Astrocyte (in vitro differentiated cells and primary cell): ENCODE results near the gene F10. TPM values are rescaled to one million over a fixed set of nuclear protein-coding genes. Genes with fewer than 3 reads are reported as not detected.
"Not testable (repeated sequence)": the region's sequence is repeated elsewhere in the genome, so short reads cannot be mapped to it uniquely, and the experiment has no call there.

Experiments
- DNase-seq: peaks from one replicate; pipeline ENCODE4 v3.0.0-alpha.2; 2010; ENCODE audit warnings: low read depth
- FAIRE-seq: peaks from 2 replicates; lab custom pipeline; 2011; peaks lifted over from hg19 to GRCh38; lab: Jason Lieb, UNC
- H2AFZ ChIP-seq: 2 replicates; pipeline ENCODE4 v1.6.0; 2012; ENCODE audit warnings: low read depth, low read length, inconsistent platforms
- H3K27ac ChIP-seq: 2 replicates; pipeline ENCODE4 v1.5.1; 2011; ENCODE audit warnings: low read depth, low read length, inconsistent platforms
- H3K27me3 ChIP-seq: 2 replicates; pipeline ENCODE4 v1.6.0; 2011; ENCODE audit warnings: low read length, inconsistent platforms; ENCODE audit not compliant: insufficient read depth
- H3K36me3 ChIP-seq: 2 replicates; pipeline ENCODE4 v1.5.1; 2011; ENCODE audit warnings: low read length, inconsistent platforms; ENCODE audit not compliant: insufficient read depth
- H3K4me1 ChIP-seq: 2 replicates; pipeline ENCODE4 v1.5.1; 2011; ENCODE audit warnings: low read length, inconsistent platforms; ENCODE audit not compliant: insufficient read depth
- H3K4me2 ChIP-seq: 2 replicates; pipeline ENCODE4 v1.6.0; 2012; ENCODE audit warnings: low read length, inconsistent platforms
- H3K4me3 ChIP-seq: 2 replicates; pipeline ENCODE4 v1.5.1; 2011; ENCODE audit warnings: low read depth, mild to moderate bottlenecking, low read length, inconsistent platforms; ENCODE audit not compliant: insufficient read depth
- H3K79me2 ChIP-seq: 2 replicates; pipeline ENCODE4 v1.6.0; 2012; ENCODE audit warnings: mild to moderate bottlenecking, low read length, inconsistent platforms; ENCODE audit not compliant: insufficient read depth
- H3K9ac ChIP-seq: 2 replicates; pipeline ENCODE4 v1.6.0; 2012; ENCODE audit warnings: mild to moderate bottlenecking, low read length, inconsistent platforms
- H3K9me3 ChIP-seq: 2 replicates; pipeline ENCODE4 v1.5.1; 2012; ENCODE audit warnings: low read depth, mild to moderate bottlenecking, low read length, inconsistent platforms; ENCODE audit not compliant: insufficient read depth
- H4K20me1 ChIP-seq: 2 replicates; pipeline ENCODE4 v1.6.0; 2012; ENCODE audit warnings: low read length, inconsistent platforms; ENCODE audit not compliant: insufficient read depth
- H3K27ac Mint-ChIP-seq: one replicate; pipeline ENCODE4 v1.8.0; 2021; ENCODE audit warnings: mild to moderate bottlenecking, mixed read lengths; ENCODE audit not compliant: unreplicated experiment
- H3K27me3 Mint-ChIP-seq: one replicate; pipeline ENCODE4 v1.8.0; 2021; ENCODE audit warnings: low read depth, mixed read lengths; ENCODE audit not compliant: unreplicated experiment
- H3K36me3 Mint-ChIP-seq: one replicate; pipeline ENCODE4 v1.8.0; 2021; ENCODE audit warnings: low read depth, mixed read lengths; ENCODE audit not compliant: unreplicated experiment
- H3K4me1 Mint-ChIP-seq: one replicate; pipeline ENCODE4 v1.8.0; 2021; ENCODE audit warnings: low read depth, mixed read lengths; ENCODE audit not compliant: unreplicated experiment
- H3K4me3 Mint-ChIP-seq: one replicate; pipeline ENCODE4 v1.8.0; 2021; ENCODE audit warnings: mild to moderate bottlenecking, moderate library complexity, mixed read lengths; ENCODE audit not compliant: unreplicated experiment
- H3K9me3 Mint-ChIP-seq: one replicate; pipeline ENCODE4 v1.8.0; 2021; ENCODE audit warnings: mild to moderate bottlenecking, mixed read lengths; ENCODE audit not compliant: unreplicated experiment
- EZH2 ChIP-seq: IDR thresholded peaks from 2 replicates; pipeline ENCODE4 v1.6.1; 2012; ENCODE audit warnings: mild to moderate bottlenecking, low read length, inconsistent platforms; ENCODE audit not compliant: insufficient read depth
- total RNA-seq: library from RNA; stranded (reverse); gene quantifications from 2 replicates; pipeline ENCODE4 v1.2.1, GENCODE V29; 2021
- TF ChIP-seq, protein P1 (sequence below): IDR thresholded peaks from 2 replicates; pipeline ENCODE4 v1.5.1; 2011; ENCODE audit warnings: low read depth, mild to moderate bottlenecking, inconsistent platforms, low read length, moderate library complexity; ENCODE audit not compliant: insufficient read depth

F10 gene
- total RNA-seq, 1 donor from 2014 or later, result 0.45 TPM

DNA sequence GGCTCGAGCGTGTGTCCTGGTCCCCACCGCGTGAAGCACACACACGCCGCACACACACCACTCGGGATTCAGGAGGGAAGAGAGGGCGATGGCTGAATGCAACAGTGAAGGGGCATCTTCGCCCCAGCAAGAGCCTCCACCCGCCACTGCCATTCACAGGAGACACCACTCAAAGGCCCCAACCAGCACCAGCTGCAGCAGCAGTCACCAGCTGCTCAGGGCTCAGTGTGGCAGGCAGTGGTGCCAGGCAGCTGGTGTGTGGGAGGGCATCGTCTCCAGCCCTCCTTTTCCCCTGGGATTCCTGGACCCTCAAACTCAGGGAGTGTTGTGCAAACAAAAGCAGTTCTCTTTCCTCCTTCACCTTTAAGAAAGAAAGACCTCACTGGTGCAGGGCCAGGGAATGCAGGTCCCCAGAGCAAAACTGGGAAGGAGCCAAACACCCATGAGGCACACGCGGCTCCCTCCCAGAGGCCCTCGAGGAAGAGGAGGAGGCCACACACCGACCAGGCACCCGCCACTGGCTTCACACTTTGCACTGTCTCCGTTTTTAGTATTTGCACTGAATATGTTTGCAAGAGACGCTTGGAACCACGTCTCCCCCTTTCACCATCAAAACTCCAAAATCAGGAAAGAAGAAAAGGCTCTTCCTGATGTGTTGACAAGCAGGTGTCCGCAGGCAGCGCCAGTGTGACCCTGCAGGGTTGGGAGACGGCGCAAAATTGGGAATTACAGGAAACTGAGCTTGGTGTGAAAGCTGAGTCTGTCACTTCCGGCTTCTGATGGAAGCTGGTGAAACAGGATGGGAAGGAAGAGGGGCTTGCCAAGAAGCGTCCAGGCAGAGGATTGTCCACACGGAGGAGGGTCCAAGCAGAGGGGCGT, 43.5 kb upstream of the F10 start:
- Histone ChIP-seq H3K4me3 (no peak overlapping the region), H3K4me1 (no peaks in the 10 kb centered on the region), H3K4me2 (no peak overlapping the region), H3K27ac (no peak overlapping the region), H3K9me3 (no peaks in the 10 kb centered on the region), H4K20me1 (no peaks in the 10 kb centered on the region), H3K36me3 (no peaks in the 10 kb centered on the region), H3K79me2 (no peaks in the 10 kb centered on the region), H3K9ac (no peak overlapping the region), H3K27me3 (no peaks in the 10 kb centered on the region), H2AFZ (no peak overlapping the region)
- DNase-seq, result no peak
- no peak overlapping the region for H3K27ac Mint-ChIP-seq
- H3K4me1 Mint-ChIP-seq, result no peaks in the 10 kb centered on the region
- FAIRE-seq, result no peak
- no peaks in the 10 kb centered on the region for H3K9me3 Mint-ChIP-seq
- H3K36me3 Mint-ChIP-seq, result no peaks in the 10 kb centered on the region
- peaks cover 12% of the 10 kb centered on the region for H3K27me3 Mint-ChIP-seq
- no peak for TF ChIP-seq EZH2
- TF ChIP-seq, protein P1, sequence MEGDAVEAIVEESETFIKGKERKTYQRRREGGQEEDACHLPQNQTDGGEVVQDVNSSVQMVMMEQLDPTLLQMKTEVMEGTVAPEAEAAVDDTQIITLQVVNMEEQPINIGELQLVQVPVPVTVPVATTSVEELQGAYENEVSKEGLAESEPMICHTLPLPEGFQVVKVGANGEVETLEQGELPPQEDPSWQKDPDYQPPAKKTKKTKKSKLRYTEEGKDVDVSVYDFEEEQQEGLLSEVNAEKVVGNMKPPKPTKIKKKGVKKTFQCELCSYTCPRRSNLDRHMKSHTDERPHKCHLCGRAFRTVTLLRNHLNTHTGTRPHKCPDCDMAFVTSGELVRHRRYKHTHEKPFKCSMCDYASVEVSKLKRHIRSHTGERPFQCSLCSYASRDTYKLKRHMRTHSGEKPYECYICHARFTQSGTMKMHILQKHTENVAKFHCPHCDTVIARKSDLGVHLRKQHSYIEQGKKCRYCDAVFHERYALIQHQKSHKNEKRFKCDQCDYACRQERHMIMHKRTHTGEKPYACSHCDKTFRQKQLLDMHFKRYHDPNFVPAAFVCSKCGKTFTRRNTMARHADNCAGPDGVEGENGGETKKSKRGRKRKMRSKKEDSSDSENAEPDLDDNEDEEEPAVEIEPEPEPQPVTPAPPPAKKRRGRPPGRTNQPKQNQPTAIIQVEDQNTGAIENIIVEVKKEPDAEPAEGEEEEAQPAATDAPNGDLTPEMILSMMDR, result no peak
- H3K4me3 Mint-ChIP-seq, result no peak overlapping the region

DNA sequence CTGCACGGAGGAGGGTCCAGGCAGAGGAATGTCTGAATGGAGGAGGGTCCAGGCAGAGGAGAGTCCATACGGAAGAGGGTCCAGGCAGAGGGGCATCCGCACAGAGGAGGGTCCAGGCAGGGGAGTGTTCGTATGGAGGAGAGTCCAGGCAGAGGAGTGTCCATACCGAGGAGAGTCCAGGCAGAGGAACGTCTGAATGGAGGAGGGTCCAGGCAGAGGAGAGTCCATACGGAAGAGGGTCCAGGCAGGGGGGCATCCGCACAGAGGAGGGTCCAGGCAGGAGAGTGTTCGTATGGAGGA, 42.9 kb upstream of the F10 start:
- not testable (repeated sequence) for H4K20me1 ChIP-seq, H2AFZ ChIP-seq, H3K79me2 ChIP-seq, H3K4me1 Mint-ChIP-seq, H3K9me3 Mint-ChIP-seq, H3K36me3 ChIP-seq, H3K9ac ChIP-seq, H3K9me3 ChIP-seq, H3K27ac Mint-ChIP-seq, H3K4me2 ChIP-seq, H3K36me3 Mint-ChIP-seq, DNase-seq, H3K27me3 ChIP-seq, H3K4me3 Mint-ChIP-seq, H3K27ac ChIP-seq, H3K4me3 ChIP-seq, H3K4me1 ChIP-seq, FAIRE-seq
- H3K27me3 Mint-ChIP-seq, result peaks cover 12% of the 10 kb centered on the region

DNA sequence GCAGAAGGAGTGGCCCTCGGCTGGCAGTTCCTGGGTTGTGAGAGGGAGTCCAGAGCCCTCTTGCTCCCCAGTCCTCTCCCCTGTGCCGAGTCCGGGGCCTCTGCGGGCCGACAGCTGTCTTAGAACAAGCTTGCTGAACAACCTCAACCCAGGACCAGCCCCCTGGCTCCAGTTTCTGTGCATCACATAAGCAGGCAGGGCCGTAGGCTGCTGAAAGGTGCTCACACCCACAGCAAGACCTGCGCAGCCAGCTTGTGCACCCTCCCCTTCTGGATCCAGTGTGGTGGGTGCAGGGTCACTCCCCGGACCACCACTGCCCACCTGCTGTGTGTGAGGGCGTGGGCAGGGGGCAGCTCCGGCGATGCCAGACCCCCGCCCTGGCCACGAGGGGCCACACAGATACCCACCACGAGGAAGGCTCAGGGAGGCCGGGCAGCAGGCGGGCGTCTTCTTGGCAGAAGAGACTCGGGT, 42.2 kb upstream of the F10 start:
- Mint-ChIP-seq H3K4me3 (no peak overlapping the region), H3K4me1 (no peaks in the 10 kb centered on the region), H3K9me3 (no peaks in the 10 kb centered on the region), H3K27me3 (peaks cover 12% of the 10 kb centered on the region), H3K27ac (no peak overlapping the region), H3K36me3 (no peaks in the 10 kb centered on the region)
- Histone ChIP-seq H3K27me3 (no peaks in the 10 kb centered on the region), H3K27ac (no peak overlapping the region), H3K9me3 (no peaks in the 10 kb centered on the region), H4K20me1 (no peaks in the 10 kb centered on the region), H3K9ac (no peak overlapping the region), H3K36me3 (no peaks in the 10 kb centered on the region), H3K4me1 (no peaks in the 10 kb centered on the region), H3K4me3 (no peak overlapping the region), H2AFZ (no peak overlapping the region), H3K4me2 (no peak overlapping the region), H3K79me2 (no peaks in the 10 kb centered on the region)
- no peak for DNase-seq
- TF ChIP-seq EZH2, result no peak
- TF ChIP-seq, protein P1, result no peak
- no peak for FAIRE-seq
